ENCODE measurements around the gene FRMD3. TPM values are rescaled to one million over a fixed set of nuclear protein-coding genes. Genes with fewer than 3 reads are reported as not detected.

FRMD3 gene
- total and polyA plus RNA-seq, 11 donors, result 28.9 to 195 (median 82.4) TPM

DNA sequence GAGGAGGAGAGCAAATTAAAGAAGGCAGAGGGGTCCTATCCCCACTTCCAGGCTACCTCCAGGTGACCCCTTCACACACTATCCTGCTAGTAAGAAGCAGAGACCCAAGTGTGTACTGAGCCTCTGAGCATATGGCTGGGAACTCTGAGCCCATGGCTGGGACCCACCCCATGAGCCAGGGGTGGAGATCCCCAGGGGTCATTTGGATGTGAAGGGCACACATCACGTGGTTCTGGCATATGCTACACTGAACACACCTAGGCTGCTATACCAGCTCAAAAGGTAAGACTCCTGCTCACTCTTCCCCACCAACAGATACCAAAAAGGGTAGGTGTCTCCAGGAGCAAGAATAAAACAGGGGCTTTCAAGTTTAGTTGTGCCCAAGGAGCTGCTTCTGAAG, 149.9 kb downstream of the FRMD3 start:
- intact Hi-C loops (cut with DNase I), result no loop called here
- 71 to 100% (median 95%) methylated on average over 1 of the region's 1 CpG for WGBS, 4 donors
- ATAC-seq (no peak), DNase-seq (no peak)
- H3K27ac ChIP-seq, result no peak overlapping the region
- peaks cover 0 to 11% (median 0%) of the 10 kb centered on the region in 12 donors for H3K4me1 ChIP-seq
- no peaks in the 10 kb centered on the region for H3K27me3 ChIP-seq
- peaks cover 0 to 9% (median 0%) of the 10 kb centered on the region in 9 donors for H3K36me3 ChIP-seq
- H3K9me3 ChIP-seq, result peaks cover 0 to 21% (median 8%) of the 10 kb centered on the region in 12 donors
- H3K4me3 ChIP-seq, result no peak overlapping the region
- no peak for TF ChIP-seq POLR2A (IDR thresholded peaks at IDR 0.05)
- TF ChIP-seq, protein P1, sequence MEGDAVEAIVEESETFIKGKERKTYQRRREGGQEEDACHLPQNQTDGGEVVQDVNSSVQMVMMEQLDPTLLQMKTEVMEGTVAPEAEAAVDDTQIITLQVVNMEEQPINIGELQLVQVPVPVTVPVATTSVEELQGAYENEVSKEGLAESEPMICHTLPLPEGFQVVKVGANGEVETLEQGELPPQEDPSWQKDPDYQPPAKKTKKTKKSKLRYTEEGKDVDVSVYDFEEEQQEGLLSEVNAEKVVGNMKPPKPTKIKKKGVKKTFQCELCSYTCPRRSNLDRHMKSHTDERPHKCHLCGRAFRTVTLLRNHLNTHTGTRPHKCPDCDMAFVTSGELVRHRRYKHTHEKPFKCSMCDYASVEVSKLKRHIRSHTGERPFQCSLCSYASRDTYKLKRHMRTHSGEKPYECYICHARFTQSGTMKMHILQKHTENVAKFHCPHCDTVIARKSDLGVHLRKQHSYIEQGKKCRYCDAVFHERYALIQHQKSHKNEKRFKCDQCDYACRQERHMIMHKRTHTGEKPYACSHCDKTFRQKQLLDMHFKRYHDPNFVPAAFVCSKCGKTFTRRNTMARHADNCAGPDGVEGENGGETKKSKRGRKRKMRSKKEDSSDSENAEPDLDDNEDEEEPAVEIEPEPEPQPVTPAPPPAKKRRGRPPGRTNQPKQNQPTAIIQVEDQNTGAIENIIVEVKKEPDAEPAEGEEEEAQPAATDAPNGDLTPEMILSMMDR (IDR thresholded peaks at IDR 0.05), result no peak

DNA sequence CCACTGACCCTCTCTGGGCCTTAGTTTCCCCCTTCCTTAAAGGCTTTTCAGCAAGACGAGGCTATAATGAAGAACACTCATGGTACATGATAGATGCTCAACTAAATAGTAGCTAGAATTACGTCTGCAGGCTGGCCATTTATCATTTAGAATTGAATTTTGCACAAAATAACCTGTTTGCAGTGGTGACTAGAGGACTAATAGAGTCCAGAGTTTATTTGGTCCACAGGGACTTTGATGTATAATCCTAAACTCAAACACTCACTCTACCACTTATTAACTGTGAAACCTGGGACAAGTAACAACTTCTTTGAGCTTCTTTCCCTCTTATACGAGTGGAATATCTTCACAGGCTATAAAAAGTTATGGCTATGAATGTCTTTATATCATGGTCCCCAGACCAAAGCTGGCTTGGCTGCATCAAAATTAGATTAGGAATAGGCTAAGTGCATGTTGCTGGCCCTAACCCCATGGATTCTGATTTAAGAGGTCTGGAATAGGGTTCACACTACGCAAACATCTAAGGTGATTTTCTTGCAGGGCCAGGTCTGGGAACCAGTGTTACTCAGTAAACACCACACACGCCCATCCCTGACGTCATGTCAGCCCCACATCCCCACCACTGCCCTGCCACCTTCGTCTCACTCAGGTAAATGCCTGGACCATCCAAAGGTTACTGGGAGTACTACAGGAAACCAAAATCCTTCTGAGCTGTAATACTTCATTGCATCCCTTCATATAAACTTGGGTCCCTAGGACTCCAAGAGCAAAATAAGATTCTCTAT, 150.6 kb downstream of the FRMD3 start:
- TF ChIP-seq POLR2A (IDR thresholded peaks at IDR 0.05), result no peak
- TF ChIP-seq, protein P1 (IDR thresholded peaks at IDR 0.05), result no peak
- Histone ChIP-seq H3K9me3 (peaks cover 0 to 27% (median 11%) of the 10 kb centered on the region in 12 donors), H3K27me3 (no peaks in the 10 kb centered on the region), H3K4me3 (no peak overlapping the region), H3K27ac (no peak overlapping the region), H3K36me3 (peaks cover 0 to 14% (median 0%) of the 10 kb centered on the region in 9 donors), H3K4me1 (peaks cover 0 to 11% (median 0%) of the 10 kb centered on the region in 12 donors)
- WGBS, 4 donors, result 94 to 99% (median 97%) methylated on average over 7 of the region's 7 CpGs
- intact Hi-C loops (cut with DNase I), result no loop called here
- DNase-seq (no peak), ATAC-seq (no peak)

DNA sequence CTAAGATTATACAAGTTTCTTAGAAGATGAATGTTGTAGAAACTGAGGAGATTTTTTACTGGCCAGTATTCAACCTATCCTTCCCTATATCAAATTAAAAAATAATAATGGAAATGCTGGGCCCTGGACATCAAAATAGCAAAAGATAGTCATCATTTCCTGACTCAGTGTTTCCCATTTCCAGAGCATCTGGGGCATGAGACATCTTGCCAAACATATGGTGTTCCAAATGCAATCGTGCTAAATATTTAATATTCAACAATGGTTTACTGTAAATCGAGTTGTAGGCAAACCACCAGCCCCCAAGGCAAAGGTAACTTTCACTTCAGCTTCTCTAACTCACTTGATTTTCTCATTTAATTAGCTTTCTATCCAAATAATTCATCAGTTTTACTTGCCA, 152.9 kb downstream of the FRMD3 start:
- Histone ChIP-seq H3K9me3 (peaks cover 0 to 29% (median 11%) of the 10 kb centered on the region in 12 donors), H3K27me3 (no peaks in the 10 kb centered on the region), H3K36me3 (peaks cover 0 to 14% (median 0%) of the 10 kb centered on the region in 9 donors), H3K4me1 (peaks cover 0 to 11% (median 0%) of the 10 kb centered on the region in 12 donors), H3K27ac (no peak overlapping the region), H3K4me3 (no peak overlapping the region)
- no peak for TF ChIP-seq POLR2A (IDR thresholded peaks at IDR 0.05)
- TF ChIP-seq, protein P1 (IDR thresholded peaks at IDR 0.05), result no peak
- 37 to 53% (median 45%) methylated on average over 2 of the region's 2 CpGs for WGBS, 4 donors
- DNase-seq (no peak), ATAC-seq (no peak)
- intact Hi-C loops (cut with DNase I), result no loop called here

DNA sequence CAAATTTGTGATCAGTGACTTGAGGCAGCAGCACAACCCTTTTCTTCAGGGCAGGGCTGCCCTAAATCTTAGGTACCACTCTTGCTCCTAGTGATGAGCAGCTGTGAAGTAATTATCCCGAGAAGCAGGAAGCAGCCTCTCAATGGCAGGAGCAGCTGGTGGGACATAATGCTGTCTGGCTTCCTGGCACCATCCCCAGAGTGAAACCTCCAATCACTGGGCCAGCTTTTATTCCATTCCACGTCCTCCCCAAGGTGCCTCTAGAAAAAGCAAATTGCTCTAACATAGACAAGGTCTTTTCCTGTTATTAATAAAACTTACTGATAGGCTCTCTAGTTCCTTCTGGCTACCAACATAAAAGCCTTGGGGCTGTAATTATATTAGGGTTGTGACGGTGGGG, 154.0 kb downstream of the FRMD3 start:
- peaks cover 0 to 14% (median 0%) of the 10 kb centered on the region in 9 donors for H3K36me3 ChIP-seq
- ATAC-seq (no peak), DNase-seq (no peak)
- WGBS, 4 donors, result 43 to 73% (median 52%) methylated on average over 3 of the region's 3 CpGs
- H3K9me3 ChIP-seq, result peaks cover 0 to 33% (median 11%) of the 10 kb centered on the region in 12 donors
- H3K27ac ChIP-seq, result no peak overlapping the region
- TF ChIP-seq, protein P1 (IDR thresholded peaks at IDR 0.05), result no peak
- no peak for TF ChIP-seq POLR2A (IDR thresholded peaks at IDR 0.05)
- H3K4me3 ChIP-seq, result no peak overlapping the region
- no peaks in the 10 kb centered on the region for H3K27me3 ChIP-seq
- intact Hi-C loops (cut with DNase I), result no loop called here
- peaks cover 0 to 11% (median 0%) of the 10 kb centered on the region in 12 donors for H3K4me1 ChIP-seq
